HG03066 (cell line): ENCODE results near the gene ZBTB7A.

Experiments
- ATAC-seq: cut with Tn5 transposase; IDR thresholded peaks from one replicate; pipeline ENCODE4 v1.9.1; 2021; ENCODE audit warnings: low read depth; ENCODE audit not compliant: unreplicated experiment

ZBTB7A gene

GRCh38 chr19:4094761-4095487, 28.2 kb upstream of the ZBTB7A start:
- no peak for ATAC-seq

- ATAC-seq, result no peak
Measured at GRCh38 chr19:4094291-4094690, 27.6 kb upstream of the ZBTB7A start.

GRCh38 chr19:4093643-4094175, 27.0 kb upstream of the ZBTB7A start:
- ATAC-seq, result no peak

- ATAC-seq, result no peak
Measured at GRCh38 chr19:4090356-4091220, 23.9 kb upstream of the ZBTB7A start.

- no peak for ATAC-seq
Measured at GRCh38 chr19:4089946-4090345, 23.2 kb upstream of the ZBTB7A start.

GRCh38 chr19:4089400-4089908, 22.8 kb upstream of the ZBTB7A start:
- peak; percentile 76 for ATAC-seq

- ATAC-seq, result peak; percentile 36
Measured at GRCh38 chr19:4088975-4089374, 22.3 kb upstream of the ZBTB7A start.

- ATAC-seq, result no peak
Measured at GRCh38 chr19:4087787-4088679, 21.3 kb upstream of the ZBTB7A start.

GRCh38 chr19:4086411-4086867, 19.7 kb upstream of the ZBTB7A start:
- no peak for ATAC-seq

GRCh38 chr19:4084547-4084877, 17.8 kb upstream of the ZBTB7A start:
- ATAC-seq, result no peak

- ATAC-seq, result no peak
Measured at GRCh38 chr19:4083677-4084546, 17.2 kb upstream of the ZBTB7A start.

- no peak for ATAC-seq
Measured at GRCh38 chr19:4082172-4082571, 15.5 kb upstream of the ZBTB7A start.

GRCh38 chr19:4081441-4082129, 14.9 kb upstream of the ZBTB7A start:
- ATAC-seq, result no peak

GRCh38 chr19:4080473-4080872, 13.8 kb upstream of the ZBTB7A start:
- no peak for ATAC-seq

- no peak for ATAC-seq
Measured at GRCh38 chr19:4077800-4078684, 11.3 kb upstream of the ZBTB7A start.

- ATAC-seq, result no peak
Measured at GRCh38 chr19:4077007-4077374, 10.3 kb upstream of the ZBTB7A start.

- ATAC-seq, result no peak
Measured at GRCh38 chr19:4075373-4075772, 8.7 kb upstream of the ZBTB7A start.

- ATAC-seq, result no peak
Measured at GRCh38 chr19:4071610-4072009, 4.9 kb upstream of the ZBTB7A start.
